ENCODE measurements around the gene LAMC3. TPM values are rescaled to one million over a fixed set of nuclear protein-coding genes. Genes with fewer than 3 reads are reported as not detected.

The LAMC3 gene
- total RNA-seq, 2 experiments from 2014 or later: 0.66 to 1.7 TPM

DNA sequence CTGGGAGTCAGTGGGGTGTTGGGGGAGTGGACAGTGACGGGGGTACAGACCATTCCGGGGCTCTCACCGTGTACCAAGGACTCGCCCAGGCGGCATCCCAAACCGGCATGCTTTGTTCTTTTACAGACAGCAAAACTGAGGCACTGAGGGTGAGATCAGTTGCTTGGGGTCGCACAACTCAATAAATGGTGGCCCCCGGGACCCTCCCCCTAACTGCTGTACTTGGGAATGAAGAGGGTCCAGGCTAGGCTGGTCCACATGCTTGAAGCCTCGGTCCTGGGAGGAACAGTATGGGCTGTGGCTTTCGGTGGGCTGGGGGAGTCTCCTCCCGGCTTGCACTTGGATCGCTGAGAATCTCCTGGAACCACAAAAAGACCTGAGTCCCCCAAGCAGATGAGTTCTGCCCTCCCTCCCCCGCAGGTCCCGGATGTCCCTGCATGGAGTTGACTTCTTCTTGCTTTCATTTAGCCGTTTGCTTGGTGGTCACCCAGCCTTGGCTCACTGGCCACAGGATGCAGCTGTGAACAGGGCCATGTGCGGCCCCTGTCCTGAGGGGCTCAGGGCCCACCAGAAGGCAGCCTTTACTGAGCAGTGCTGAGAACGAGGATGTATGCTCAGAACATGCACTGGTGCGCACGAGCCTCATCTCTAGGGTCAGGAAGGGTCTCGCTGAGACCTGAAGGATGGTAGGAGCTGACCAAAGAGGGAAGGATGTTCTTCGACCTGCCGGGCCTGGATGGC is 4.2 kb downstream of the LAMC3 start:
- H3K9me3 ChIP-seq (ENCODE audit: control insufficient read depth in 1 of 2, insufficient read depth in 1 of 2, low read length in 2 of 2): peaks cover 0 to 7% of the 10 kb centered on the region in 2 experiments
- H3K4me1 ChIP-seq (ENCODE audit: insufficient read depth, low read length): peaks cover 7% of the 10 kb centered on the region
- TF ChIP-seq, protein P1, sequence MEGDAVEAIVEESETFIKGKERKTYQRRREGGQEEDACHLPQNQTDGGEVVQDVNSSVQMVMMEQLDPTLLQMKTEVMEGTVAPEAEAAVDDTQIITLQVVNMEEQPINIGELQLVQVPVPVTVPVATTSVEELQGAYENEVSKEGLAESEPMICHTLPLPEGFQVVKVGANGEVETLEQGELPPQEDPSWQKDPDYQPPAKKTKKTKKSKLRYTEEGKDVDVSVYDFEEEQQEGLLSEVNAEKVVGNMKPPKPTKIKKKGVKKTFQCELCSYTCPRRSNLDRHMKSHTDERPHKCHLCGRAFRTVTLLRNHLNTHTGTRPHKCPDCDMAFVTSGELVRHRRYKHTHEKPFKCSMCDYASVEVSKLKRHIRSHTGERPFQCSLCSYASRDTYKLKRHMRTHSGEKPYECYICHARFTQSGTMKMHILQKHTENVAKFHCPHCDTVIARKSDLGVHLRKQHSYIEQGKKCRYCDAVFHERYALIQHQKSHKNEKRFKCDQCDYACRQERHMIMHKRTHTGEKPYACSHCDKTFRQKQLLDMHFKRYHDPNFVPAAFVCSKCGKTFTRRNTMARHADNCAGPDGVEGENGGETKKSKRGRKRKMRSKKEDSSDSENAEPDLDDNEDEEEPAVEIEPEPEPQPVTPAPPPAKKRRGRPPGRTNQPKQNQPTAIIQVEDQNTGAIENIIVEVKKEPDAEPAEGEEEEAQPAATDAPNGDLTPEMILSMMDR (IDR thresholded peaks at IDR 0.05): no peak
- no peaks in the 10 kb centered on the region for H3K36me3 Mint-ChIP-seq (ENCODE audit: low read depth)
- ATAC-seq (ENCODE audit: poor library complexity): no peak
- H3K4me1 Mint-ChIP-seq (ENCODE audit: low read depth): no peaks in the 10 kb centered on the region
- H3K36me3 ChIP-seq (ENCODE audit: insufficient read depth, low read length): no peaks in the 10 kb centered on the region
- intact Hi-C loops (cut with DNase I, micrococcal nuclease): no loop called here
- no peak overlapping the region for H3K27ac Mint-ChIP-seq
- DNase-seq: no peak
- H3K27ac ChIP-seq (ENCODE audit: low read depth in 1 of 2, low read length in 2 of 2): no peak overlapping the region
- H3K4me3 Mint-ChIP-seq: no peak overlapping the region
- peaks cover 31% of the 10 kb centered on the region in 2 experiments for H3K27me3 ChIP-seq (ENCODE audit: control insufficient read depth in 1 of 2, insufficient read depth in 2 of 2, low read length in 2 of 2)
- no peaks in the 10 kb centered on the region for H3K9me3 Mint-ChIP-seq
- CTCF ChIA-PET: no interaction called here
- POLR2A ChIA-PET: no interaction called here
- peaks cover 45% of the 10 kb centered on the region for H3K27me3 Mint-ChIP-seq
- H3K4me3 ChIP-seq (ENCODE audit: low read length): no peak overlapping the region

- Mint-ChIP-seq H3K4me1 (ENCODE audit: low read depth) (no peaks in the 10 kb centered on the region), H3K4me3 (no peak overlapping the region), H3K9me3 (no peaks in the 10 kb centered on the region), H3K27ac (no peak overlapping the region), H3K27me3 (peaks cover 46% of the 10 kb centered on the region), H3K36me3 (ENCODE audit: low read depth) (no peaks in the 10 kb centered on the region)
- Histone ChIP-seq H3K4me3 (ENCODE audit: low read length) (no peak overlapping the region), H3K36me3 (ENCODE audit: insufficient read depth, low read length) (no peaks in the 10 kb centered on the region), H3K9me3 (ENCODE audit: control insufficient read depth in 1 of 2, insufficient read depth in 1 of 2, low read length in 2 of 2) (peaks cover 0 to 7% of the 10 kb centered on the region in 2 experiments), H3K27ac (ENCODE audit: low read depth in 1 of 2, low read length in 2 of 2) (no peak overlapping the region), H3K27me3 (ENCODE audit: control insufficient read depth in 1 of 2, insufficient read depth in 2 of 2, low read length in 2 of 2) (peaks cover 24 to 25% of the 10 kb centered on the region in 2 experiments), H3K4me1 (ENCODE audit: insufficient read depth, low read length) (peaks cover 3% of the 10 kb centered on the region)
- ChIA-PET POLR2A (no interaction called here), CTCF (no interaction called here)
- ATAC-seq (ENCODE audit: poor library complexity) (no peak), DNase-seq (no peak)
- intact Hi-C loops (cut with DNase I, micrococcal nuclease): no loop called here
- TF ChIP-seq, protein P1 (IDR thresholded peaks at IDR 0.05): no peak
Measured at GRCh38 chr9:131013771-131014676, 5.0 kb downstream of the LAMC3 start.

DNA sequence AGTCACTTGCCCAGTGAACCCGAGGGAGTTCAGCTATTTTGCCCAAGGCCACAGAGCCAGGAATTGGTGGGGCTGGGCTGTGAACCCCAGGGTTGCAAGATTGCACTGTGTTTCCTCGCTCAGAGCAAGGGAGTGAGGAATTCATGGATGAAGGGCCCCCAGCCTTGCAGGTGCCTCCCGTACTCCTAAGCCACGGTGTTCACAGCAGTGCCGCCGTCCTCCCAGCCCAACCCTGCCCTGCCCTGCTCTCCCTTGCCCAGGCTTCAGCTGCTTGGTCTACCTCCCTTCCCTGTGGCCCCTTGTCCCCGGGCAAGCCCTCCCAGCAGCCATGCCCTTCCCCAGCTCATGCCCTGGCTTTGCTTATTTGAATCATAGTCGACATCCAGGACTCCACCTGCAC is 6.1 kb downstream of the LAMC3 start:
- H3K4me1 Mint-ChIP-seq (ENCODE audit: low read depth): no peaks in the 10 kb centered on the region
- intact Hi-C loops (cut with DNase I, micrococcal nuclease): no loop called here
- DNase-seq (no peak), ATAC-seq (ENCODE audit: poor library complexity) (no peak)
- ChIA-PET CTCF (no interaction called here), POLR2A (no interaction called here)
- no peaks in the 10 kb centered on the region for H3K9me3 Mint-ChIP-seq
- peaks cover 15 to 23% of the 10 kb centered on the region in 2 experiments for H3K27me3 ChIP-seq (ENCODE audit: control insufficient read depth in 1 of 2, insufficient read depth in 2 of 2, low read length in 2 of 2)
- H3K4me3 ChIP-seq (ENCODE audit: low read length): no peak overlapping the region
- H3K27ac ChIP-seq (ENCODE audit: low read depth in 1 of 2, low read length in 2 of 2): no peak overlapping the region
- no peak overlapping the region for H3K27ac Mint-ChIP-seq
- H3K4me1 ChIP-seq (ENCODE audit: insufficient read depth, low read length): no peaks in the 10 kb centered on the region
- H3K4me3 Mint-ChIP-seq: no peak overlapping the region
- peaks cover 0 to 13% of the 10 kb centered on the region in 2 experiments for H3K9me3 ChIP-seq (ENCODE audit: control insufficient read depth in 1 of 2, insufficient read depth in 1 of 2, low read length in 2 of 2)
- TF ChIP-seq, protein P1 (IDR thresholded peaks at IDR 0.05): no peak
- H3K36me3 ChIP-seq (ENCODE audit: insufficient read depth, low read length): no peaks in the 10 kb centered on the region
- no peaks in the 10 kb centered on the region for H3K36me3 Mint-ChIP-seq (ENCODE audit: low read depth)
- peaks cover 48% of the 10 kb centered on the region for H3K27me3 Mint-ChIP-seq
